Activated CD8-positive, alpha-beta T cell treated with anti-CD3 and anti-CD28 coated beads for 36 hours (primary cell): Measurements from ENCODE around the gene COL5A1. TPM values are rescaled to one million over a fixed set of nuclear protein-coding genes. Genes with fewer than 3 reads are reported as not detected.

Experiments used
- ATAC-seq: fragments of 200-7000 bp; cut with Tn5 transposase; one replicate; pipeline ENCODE4 v1.10.0; 2021; ENCODE audit warnings: mild to moderate bottlenecking, moderate library complexity
- CTCF ChIA-PET: fragments of 350-600 bp; sonication (Branson Sonifier 250); formaldehyde crosslinking; loops from one replicate; lab custom pipeline; 2021; ENCODE audit warnings: antibody characterized with exemption; lab: Charles Lee
- POLR2A ChIA-PET: fragments of 350-600 bp; sonication (Branson Sonifier 250); formaldehyde crosslinking; loops from one replicate; lab custom pipeline; 2021; ENCODE audit warnings: antibody characterized with exemption; lab: Charles Lee
- DNase-seq: peaks from one replicate; pipeline ENCODE4 v3.0.0-alpha.2; 2020
- H3K27ac Mint-ChIP-seq: one replicate; pipeline ENCODE4 v1.8.0; 2021; ENCODE audit warnings: mild to moderate bottlenecking, mixed read lengths
- H3K27me3 Mint-ChIP-seq: one replicate; pipeline ENCODE4 v1.8.0; 2021; ENCODE audit warnings: mixed read lengths
- H3K36me3 Mint-ChIP-seq: one replicate; pipeline ENCODE4 v1.8.0; 2021; ENCODE audit warnings: low read depth, mixed read lengths
- H3K4me1 Mint-ChIP-seq: one replicate; pipeline ENCODE4 v1.8.0; 2021; ENCODE audit warnings: low read depth, mixed read lengths
- H3K4me3 Mint-ChIP-seq: one replicate; pipeline ENCODE4 v1.8.0; 2021; ENCODE audit warnings: mild to moderate bottlenecking, moderate library complexity, mixed read lengths
- H3K9me3 Mint-ChIP-seq: one replicate; pipeline ENCODE4 v1.8.0; 2021; ENCODE audit warnings: mixed read lengths
- CTCF ChIP-seq: fragments of 200-600 bp; IDR thresholded peaks from one replicate; pipeline ENCODE4 v1.8.0; 2022; ENCODE audit warnings: antibody characterized with exemption, mild to moderate bottlenecking
- intact Hi-C: fragments of 100-400 bp; cut with micrococcal nuclease; formaldehyde crosslinking; loops from one replicate; pipeline ENCODE4 v1.10.0; 2022
- total RNA-seq, 2 experiments: library from RNA; stranded (reverse); gene quantifications; one replicate each; pipeline ENCODE4 v1.2.3, GENCODE V29; 2021

The COL5A1 gene
- total RNA-seq, 2 experiments from 2014 or later, result 0.29 to 0.34 TPM

- Mint-ChIP-seq H3K27me3 (no peaks in the 10 kb centered on the region), H3K36me3 (no peaks in the 10 kb centered on the region), H3K4me1 (no peaks in the 10 kb centered on the region), H3K9me3 (no peaks in the 10 kb centered on the region), H3K27ac (no peak overlapping the region), H3K4me3 (no peak overlapping the region)
- DNase-seq (no peak), ATAC-seq (no peak)
- CTCF ChIA-PET, result no interaction called here
- POLR2A ChIA-PET, result no interaction called here
- no peak for TF ChIP-seq CTCF
- intact Hi-C loops, result no loop called here
Observed at GRCh38 chr9:134741846-134742245, 100.2 kb downstream of the COL5A1 start.

GRCh38 chr9:134742822-134743535 lies 101.4 kb downstream of the COL5A1 start:
- no peak overlapping the region for H3K4me3 Mint-ChIP-seq
- H3K9me3 Mint-ChIP-seq, result no peaks in the 10 kb centered on the region
- ATAC-seq (no peak), DNase-seq (no peak)
- no peaks in the 10 kb centered on the region for H3K27me3 Mint-ChIP-seq
- no peak for TF ChIP-seq CTCF
- H3K27ac Mint-ChIP-seq, result no peak overlapping the region
- POLR2A ChIA-PET, result no interaction called here
- H3K4me1 Mint-ChIP-seq, result no peaks in the 10 kb centered on the region
- CTCF ChIA-PET, result no interaction called here
- intact Hi-C loops, result no loop called here
- H3K36me3 Mint-ChIP-seq, result no peaks in the 10 kb centered on the region

- Mint-ChIP-seq H3K9me3 (peaks cover 3% of the 10 kb centered on the region), H3K4me1 (no peaks in the 10 kb centered on the region), H3K27me3 (no peaks in the 10 kb centered on the region), H3K4me3 (no peak overlapping the region), H3K27ac (no peak overlapping the region), H3K36me3 (no peaks in the 10 kb centered on the region)
- no peak for TF ChIP-seq CTCF
- DNase-seq (no peak), ATAC-seq (no peak)
- ChIA-PET POLR2A (no interaction called here), CTCF (no interaction called here)
- intact Hi-C loops, result no loop called here
Observed at GRCh38 chr9:134743853-134744252, 102.2 kb downstream of the COL5A1 start.

- Mint-ChIP-seq H3K36me3 (no peaks in the 10 kb centered on the region), H3K27me3 (no peaks in the 10 kb centered on the region), H3K4me3 (no peak overlapping the region), H3K9me3 (peaks cover 3% of the 10 kb centered on the region), H3K27ac (no peak overlapping the region), H3K4me1 (no peaks in the 10 kb centered on the region)
- intact Hi-C loops, result no loop called here
- ChIA-PET POLR2A (no interaction called here), CTCF (interaction anchor here (0.6 kb wide), 1 partner anchor 1116 kb away, joined by 3 read pairs; no protein-coding TSS in a partner anchor)
- ATAC-seq, result no peak
- DNase-seq, result no peak
- no peak for TF ChIP-seq CTCF
Observed at GRCh38 chr9:134744385-134745295, 103.0 kb downstream of the COL5A1 start.
